ENCODE results near the gene GRIK1. TPM values are rescaled to one million over a fixed set of nuclear protein-coding genes. Genes with fewer than 3 reads are reported as not detected.

Gene GRIK1
- total RNA-seq, 2 donors from 2014 or later: not detected

- Mint-ChIP-seq H3K36me3 (ENCODE audit: low read depth) (no peaks in the 10 kb centered on the region), H3K4me3 (no peak overlapping the region), H3K27ac (no peak overlapping the region), H3K4me1 (no peaks in the 10 kb centered on the region), H3K27me3 (peaks cover 15% of the 10 kb centered on the region)
- H3K9me3 ChIP-seq (ENCODE audit: control insufficient read depth, low read length, poor library complexity, severe bottlenecking): no peaks in the 10 kb centered on the region
- ATAC-seq (no peak), DNase-seq (no peak)
Measured at GRCh38 chr21:29786496-29787360, 153.1 kb downstream of the GRIK1 start.

- H3K9me3 ChIP-seq (ENCODE audit: control insufficient read depth, low read length, poor library complexity, severe bottlenecking): no peaks in the 10 kb centered on the region
- Mint-ChIP-seq H3K27me3 (peaks cover 8% of the 10 kb centered on the region), H3K36me3 (ENCODE audit: low read depth) (no peaks in the 10 kb centered on the region), H3K4me3 (no peak overlapping the region), H3K4me1 (no peaks in the 10 kb centered on the region), H3K27ac (no peak overlapping the region)
- no peak for DNase-seq
- no peak for ATAC-seq
Measured at GRCh38 chr21:29777160-29777559, 162.6 kb downstream of the GRIK1 start.

- ATAC-seq (no peak), DNase-seq (no peak)
- H3K27ac Mint-ChIP-seq: no peak overlapping the region
- H3K9me3 ChIP-seq (ENCODE audit: control insufficient read depth, low read length, poor library complexity, severe bottlenecking): no peaks in the 10 kb centered on the region
- peaks cover 7% of the 10 kb centered on the region for H3K27me3 Mint-ChIP-seq
- H3K36me3 Mint-ChIP-seq (ENCODE audit: low read depth): no peaks in the 10 kb centered on the region
- no peak overlapping the region for H3K4me3 Mint-ChIP-seq
- no peaks in the 10 kb centered on the region for H3K4me1 Mint-ChIP-seq
Measured at GRCh38 chr21:29775462-29775861, 164.3 kb downstream of the GRIK1 start.

GRCh38 chr21:29771491-29772066 is 168.2 kb downstream of the GRIK1 start:
- H3K27ac Mint-ChIP-seq: no peak overlapping the region
- DNase-seq (no peak), ATAC-seq (no peak)
- H3K27me3 Mint-ChIP-seq: peaks cover 12% of the 10 kb centered on the region
- H3K36me3 Mint-ChIP-seq (ENCODE audit: low read depth): no peaks in the 10 kb centered on the region
- H3K4me3 Mint-ChIP-seq: no peak overlapping the region
- no peaks in the 10 kb centered on the region for H3K4me1 Mint-ChIP-seq
- no peaks in the 10 kb centered on the region for H3K9me3 ChIP-seq (ENCODE audit: control insufficient read depth, low read length, poor library complexity, severe bottlenecking)

- Mint-ChIP-seq H3K4me3 (no peak overlapping the region), H3K36me3 (ENCODE audit: low read depth) (no peaks in the 10 kb centered on the region), H3K27me3 (peaks cover 17% of the 10 kb centered on the region), H3K4me1 (no peaks in the 10 kb centered on the region), H3K27ac (no peak overlapping the region)
- H3K9me3 ChIP-seq (ENCODE audit: control insufficient read depth, low read length, poor library complexity, severe bottlenecking): no peaks in the 10 kb centered on the region
- DNase-seq: no peak
- no peak for ATAC-seq
Measured at GRCh38 chr21:29763674-29764073, 176.1 kb downstream of the GRIK1 start.

- Mint-ChIP-seq H3K4me1 (no peaks in the 10 kb centered on the region), H3K27ac (no peak overlapping the region), H3K36me3 (ENCODE audit: low read depth) (no peaks in the 10 kb centered on the region), H3K4me3 (no peak overlapping the region), H3K27me3 (peaks cover 17% of the 10 kb centered on the region)
- no peak for DNase-seq
- ATAC-seq: no peak
- no peaks in the 10 kb centered on the region for H3K9me3 ChIP-seq (ENCODE audit: control insufficient read depth, low read length, poor library complexity, severe bottlenecking)
Measured at GRCh38 chr21:29762570-29763082, 177.2 kb downstream of the GRIK1 start.

- Mint-ChIP-seq H3K27me3 (peaks cover 4% of the 10 kb centered on the region), H3K4me1 (no peaks in the 10 kb centered on the region), H3K27ac (no peak overlapping the region), H3K36me3 (ENCODE audit: low read depth) (no peaks in the 10 kb centered on the region), H3K4me3 (no peak overlapping the region)
- ATAC-seq (no peak), DNase-seq (no peak)
- H3K9me3 ChIP-seq (ENCODE audit: control insufficient read depth, low read length, poor library complexity, severe bottlenecking): no peaks in the 10 kb centered on the region
Measured at GRCh38 chr21:29753216-29753615, 186.6 kb downstream of the GRIK1 start.

GRCh38 chr21:29751473-29752185 is 188.2 kb downstream of the GRIK1 start:
- Mint-ChIP-seq H3K27ac (no peak overlapping the region), H3K27me3 (peaks cover 4% of the 10 kb centered on the region), H3K36me3 (ENCODE audit: low read depth) (no peaks in the 10 kb centered on the region), H3K4me3 (no peak overlapping the region), H3K4me1 (no peaks in the 10 kb centered on the region)
- H3K9me3 ChIP-seq (ENCODE audit: control insufficient read depth, low read length, poor library complexity, severe bottlenecking): no peaks in the 10 kb centered on the region
- ATAC-seq: no peak
- DNase-seq: no peak

- H3K27me3 Mint-ChIP-seq: peaks cover 4% of the 10 kb centered on the region
- DNase-seq (no peak), ATAC-seq (no peak)
- no peak overlapping the region for H3K4me3 Mint-ChIP-seq
- no peaks in the 10 kb centered on the region for H3K9me3 ChIP-seq (ENCODE audit: control insufficient read depth, low read length, poor library complexity, severe bottlenecking)
- H3K36me3 Mint-ChIP-seq (ENCODE audit: low read depth): no peaks in the 10 kb centered on the region
- no peak overlapping the region for H3K27ac Mint-ChIP-seq
- H3K4me1 Mint-ChIP-seq: no peaks in the 10 kb centered on the region
Measured at GRCh38 chr21:29749957-29750356, 189.8 kb downstream of the GRIK1 start.

- no peaks in the 10 kb centered on the region for H3K9me3 ChIP-seq (ENCODE audit: control insufficient read depth, low read length, poor library complexity, severe bottlenecking)
- Mint-ChIP-seq H3K4me3 (no peak overlapping the region), H3K27me3 (peaks cover 10% of the 10 kb centered on the region), H3K36me3 (ENCODE audit: low read depth) (no peaks in the 10 kb centered on the region), H3K4me1 (no peaks in the 10 kb centered on the region), H3K27ac (no peak overlapping the region)
- DNase-seq (no peak), ATAC-seq (no peak)
Measured at GRCh38 chr21:29749223-29749622, 190.6 kb downstream of the GRIK1 start.

GRCh38 chr21:29748391-29749167 is 191.2 kb downstream of the GRIK1 start:
- Mint-ChIP-seq H3K4me3 (no peak overlapping the region), H3K4me1 (no peaks in the 10 kb centered on the region), H3K36me3 (ENCODE audit: low read depth) (no peaks in the 10 kb centered on the region), H3K27me3 (peaks cover 10% of the 10 kb centered on the region), H3K27ac (no peak overlapping the region)
- ATAC-seq (no peak), DNase-seq (no peak)
- H3K9me3 ChIP-seq (ENCODE audit: control insufficient read depth, low read length, poor library complexity, severe bottlenecking): no peaks in the 10 kb centered on the region

- ATAC-seq (no peak), DNase-seq (no peak)
- no peaks in the 10 kb centered on the region for H3K36me3 Mint-ChIP-seq (ENCODE audit: low read depth)
- H3K27me3 Mint-ChIP-seq: peaks cover 14% of the 10 kb centered on the region
- H3K27ac Mint-ChIP-seq: no peak overlapping the region
- peaks cover 2% of the 10 kb centered on the region for H3K4me1 Mint-ChIP-seq
- no peaks in the 10 kb centered on the region for H3K9me3 ChIP-seq (ENCODE audit: control insufficient read depth, low read length, poor library complexity, severe bottlenecking)
- no peak overlapping the region for H3K4me3 Mint-ChIP-seq
Measured at GRCh38 chr21:29741761-29742160, 198.0 kb downstream of the GRIK1 start.

GRCh38 chr21:29739176-29739575 is 200.6 kb downstream of the GRIK1 start:
- Mint-ChIP-seq H3K27me3 (peaks cover 8% of the 10 kb centered on the region), H3K27ac (no peak overlapping the region), H3K36me3 (ENCODE audit: low read depth) (no peaks in the 10 kb centered on the region), H3K4me3 (no peak overlapping the region), H3K4me1 (peaks cover 2% of the 10 kb centered on the region)
- DNase-seq: no peak
- no peaks in the 10 kb centered on the region for H3K9me3 ChIP-seq (ENCODE audit: control insufficient read depth, low read length, poor library complexity, severe bottlenecking)
- no peak for ATAC-seq
